ENCODE results near the gene MYCBP2.
"Not testable (repeated sequence)": the region's sequence is repeated elsewhere in the genome, so short reads cannot be mapped to it uniquely, and the experiment has no call there.

The MYCBP2 gene

DNA sequence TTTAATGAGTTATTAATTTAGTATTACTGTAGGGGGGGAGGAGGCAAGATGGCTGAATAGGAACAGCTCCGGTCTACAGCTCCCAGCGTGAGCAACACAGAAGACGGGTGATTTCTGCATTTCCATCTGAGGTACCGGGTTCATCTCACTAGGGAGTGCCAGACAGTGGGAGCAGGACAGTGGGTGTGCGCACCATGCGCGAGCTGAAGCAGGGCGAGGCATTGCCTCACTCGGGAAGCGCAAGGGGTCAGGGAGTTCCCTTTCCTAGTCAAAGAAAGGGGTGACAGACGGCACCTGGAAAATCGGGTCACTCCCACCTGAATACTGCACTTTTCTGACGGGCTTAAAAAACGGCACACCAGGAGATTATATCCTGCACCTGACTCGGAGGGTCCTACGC, 127.9 kb downstream of the MYCBP2 start:
- DNase-seq (ENCODE audit: low read depth), result not testable (repeated sequence)

DNA sequence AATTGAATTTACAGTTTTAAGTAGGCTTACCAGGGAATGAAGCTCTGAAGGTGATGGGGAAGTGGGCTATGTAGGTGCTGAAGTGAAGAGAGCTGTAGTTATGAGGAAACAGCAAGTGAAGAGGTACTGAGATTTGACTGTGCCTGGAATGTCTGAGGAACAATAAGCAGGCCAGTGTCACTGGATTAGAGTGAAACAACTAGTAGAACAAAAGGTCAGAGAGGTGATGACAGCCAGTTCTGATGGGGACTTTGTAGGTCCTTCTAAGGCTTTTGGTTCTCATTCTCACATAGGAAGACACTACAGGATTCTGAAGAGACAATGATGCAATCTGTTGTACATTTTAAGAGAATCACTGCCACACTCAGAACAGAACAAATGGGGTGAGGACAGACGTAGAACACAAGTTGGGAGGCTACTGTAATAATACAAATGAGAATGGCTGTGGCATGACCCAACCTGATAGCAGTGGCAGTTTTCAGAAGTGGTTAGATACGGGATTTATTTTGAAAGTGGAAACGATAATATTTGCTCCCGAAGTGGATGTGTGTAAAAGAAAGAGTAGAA, 130.8 kb downstream of the MYCBP2 start:
- DNase-seq (ENCODE audit: low read depth), result no peak

DNA sequence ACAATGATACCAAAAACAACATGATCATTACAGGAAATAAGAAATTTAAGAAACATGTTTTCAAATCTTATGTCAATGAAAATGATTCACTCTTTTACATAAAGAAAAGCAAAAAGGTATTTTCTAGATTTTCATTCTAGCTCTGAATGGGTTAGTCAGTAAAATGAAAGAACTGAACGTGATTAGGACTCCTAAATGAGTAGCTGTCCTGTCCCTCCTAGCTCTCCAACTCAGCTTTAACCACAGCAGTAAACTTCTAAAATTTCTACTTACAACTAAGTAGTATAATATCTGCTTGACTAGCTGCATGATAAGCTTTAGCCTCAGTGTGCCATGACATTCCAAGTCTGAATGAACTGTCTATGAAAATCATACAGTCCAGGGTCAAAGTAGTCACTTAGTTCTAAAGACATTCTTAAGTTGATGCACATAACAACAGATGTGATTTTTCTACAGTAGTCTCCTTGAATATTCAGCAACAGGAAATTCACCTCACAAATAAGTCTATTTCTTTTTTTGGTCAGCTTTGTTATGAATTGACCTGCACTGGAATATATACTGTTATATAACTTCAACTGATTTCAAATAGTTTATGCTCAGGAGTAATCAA, 136.4 kb downstream of the MYCBP2 start:
- DNase-seq (ENCODE audit: low read depth), result no peak

DNA sequence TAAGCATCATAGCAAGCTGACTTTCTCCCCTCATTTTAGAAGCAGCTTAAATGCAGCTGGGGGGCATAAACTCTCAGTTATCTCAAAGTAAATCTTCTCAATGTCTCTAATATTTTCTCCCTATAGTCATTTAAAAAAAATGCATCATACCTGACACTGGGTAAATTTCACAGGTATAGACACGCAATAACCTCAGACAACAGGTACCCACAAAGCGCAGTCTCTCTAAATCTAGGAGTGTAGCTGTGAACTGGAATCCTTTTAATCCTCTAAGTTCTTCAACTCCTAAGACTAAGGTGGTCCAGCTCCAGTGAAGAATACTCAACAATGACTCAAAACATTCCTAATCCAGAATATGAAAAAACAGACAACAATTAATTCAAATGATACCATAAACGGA, 141.2 kb downstream of the MYCBP2 start:
- DNase-seq (ENCODE audit: low read depth), result no peak

DNA sequence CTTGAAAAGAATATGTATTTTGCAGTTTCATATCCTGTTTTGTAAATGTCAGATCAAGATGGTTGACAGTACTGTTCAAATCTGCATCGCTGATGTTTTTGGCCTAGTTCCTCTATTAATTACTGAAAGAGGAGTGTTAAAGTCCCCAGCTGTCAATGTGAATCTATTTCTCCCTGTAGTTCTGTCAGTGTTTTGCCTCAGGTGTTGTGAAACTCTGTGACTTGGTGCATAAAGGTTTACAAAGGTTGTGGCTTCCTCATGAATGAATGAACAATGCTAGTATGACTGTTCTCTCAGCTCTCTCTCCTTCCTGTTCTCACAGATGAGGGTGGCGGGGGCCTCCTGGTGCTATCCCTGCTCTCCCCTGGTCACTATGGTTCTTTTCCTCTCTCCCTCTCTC, 142.4 kb downstream of the MYCBP2 start:
- DNase-seq (ENCODE audit: low read depth), result no peak

DNA sequence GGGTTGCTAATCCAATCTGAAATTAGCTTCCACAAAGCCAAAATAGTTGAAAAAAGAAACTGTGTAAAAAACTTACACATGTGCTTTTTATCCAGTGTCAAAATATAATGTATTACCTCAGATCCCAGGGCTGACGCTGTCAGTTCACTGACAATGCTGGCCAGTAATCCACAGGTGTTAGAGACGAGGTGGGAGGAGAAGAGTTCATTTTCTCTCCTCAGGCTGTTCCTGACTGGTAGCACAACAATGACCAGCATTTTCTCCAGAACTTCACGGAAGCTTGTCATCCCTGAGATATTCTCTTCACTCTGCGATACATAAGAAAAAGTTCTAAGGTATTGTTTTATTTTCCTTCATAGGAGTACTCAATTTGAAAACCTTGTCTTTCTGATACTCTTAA, 146.9 kb downstream of the MYCBP2 start:
- DNase-seq (ENCODE audit: low read depth), result no peak

DNA sequence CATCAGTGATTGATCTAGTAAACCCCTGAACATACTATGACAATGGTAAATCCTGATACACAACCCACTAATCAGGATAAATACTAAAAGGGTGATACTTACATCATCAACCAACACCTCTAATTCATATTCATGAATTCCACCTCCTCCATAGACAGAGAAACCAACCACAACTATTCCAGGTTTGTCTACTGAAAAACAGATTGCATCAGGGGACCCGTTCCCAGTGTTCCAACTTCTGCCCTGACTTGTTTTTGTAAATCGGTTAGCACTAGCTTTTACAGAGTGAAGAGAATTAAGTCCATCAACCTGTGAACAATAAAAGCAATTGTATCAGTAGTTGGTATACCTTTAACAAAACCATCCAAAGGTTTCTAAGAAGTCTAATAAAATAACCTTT, 149.2 kb downstream of the MYCBP2 start:
- no peak for DNase-seq (ENCODE audit: low read depth)

DNA sequence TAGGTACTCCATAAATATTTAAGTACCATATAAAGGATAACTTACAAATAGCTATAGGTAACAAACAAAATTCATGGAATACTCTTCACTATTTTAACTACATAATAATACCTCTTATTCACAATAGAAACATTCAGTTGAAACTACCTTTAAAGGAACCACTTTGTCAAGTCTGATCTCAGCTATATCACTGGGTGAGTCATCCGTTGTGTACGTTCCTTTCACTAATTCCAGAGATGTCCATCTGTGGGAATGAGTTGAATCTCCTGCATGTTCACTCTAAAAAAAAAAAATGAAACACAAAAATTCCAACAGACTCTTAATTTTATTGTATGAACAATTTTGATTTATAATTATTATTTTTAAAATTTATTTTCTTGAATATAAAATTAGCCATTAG, 150.5 kb downstream of the MYCBP2 start:
- no peak for DNase-seq (ENCODE audit: low read depth)

DNA sequence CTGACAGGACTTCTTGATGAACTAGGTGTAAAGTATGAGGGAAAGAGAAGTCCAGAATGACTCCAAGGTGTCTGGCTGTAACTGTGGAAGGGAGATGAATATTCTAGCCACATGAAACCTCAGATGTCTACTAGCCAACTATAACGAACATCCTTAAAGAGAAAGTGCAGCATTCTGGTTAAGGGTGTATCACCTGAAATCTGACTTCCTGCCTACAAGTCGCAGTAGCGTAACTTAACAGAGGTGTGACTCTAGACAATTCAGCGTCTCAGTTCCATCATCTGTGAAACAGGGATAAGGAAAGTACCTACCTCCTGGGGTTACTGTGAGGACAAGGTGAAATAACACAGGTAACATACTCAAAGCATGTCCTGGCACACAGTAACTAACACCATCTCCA, 154.2 kb downstream of the MYCBP2 start:
- DNase-seq (ENCODE audit: low read depth), result no peak

DNA sequence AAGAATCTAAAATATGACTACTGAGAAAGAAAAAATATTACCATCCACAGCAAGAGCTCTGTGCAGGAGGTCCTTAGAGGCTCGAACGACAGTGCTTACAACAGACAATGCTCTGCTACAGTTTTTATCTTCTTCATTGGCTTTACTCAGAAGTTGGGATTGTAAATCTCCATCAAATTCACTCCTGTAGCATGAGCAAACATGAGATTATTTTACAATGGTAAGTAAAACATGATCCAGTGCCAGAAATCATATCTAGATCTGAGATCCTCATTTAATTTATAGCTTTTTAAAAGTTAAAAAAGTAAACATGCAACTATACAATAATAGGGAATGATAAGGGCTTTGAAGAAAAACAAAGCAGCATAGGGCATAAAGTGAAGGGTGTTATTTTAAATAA, 155.4 kb downstream of the MYCBP2 start:
- no peak for DNase-seq (ENCODE audit: low read depth)

DNA sequence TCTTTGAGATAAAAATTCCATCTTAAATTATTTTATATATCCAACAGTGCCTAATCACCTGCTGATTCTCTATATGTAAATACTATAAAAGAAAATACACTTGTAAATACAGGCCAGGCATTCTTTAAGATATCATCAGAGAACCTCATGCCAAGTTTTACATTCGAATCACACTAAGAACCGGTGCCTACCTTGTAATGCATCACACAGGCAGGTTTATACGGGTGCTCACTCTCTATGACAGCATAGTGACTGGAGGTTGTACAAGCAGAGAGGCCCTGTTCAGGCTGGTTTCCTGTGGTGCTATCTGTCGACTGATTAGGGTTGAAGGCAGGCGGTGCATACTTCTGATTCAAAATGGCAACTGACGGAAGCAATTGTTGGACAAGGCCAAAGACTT, 158.7 kb downstream of the MYCBP2 start:
- DNase-seq (ENCODE audit: low read depth), result no peak

DNA sequence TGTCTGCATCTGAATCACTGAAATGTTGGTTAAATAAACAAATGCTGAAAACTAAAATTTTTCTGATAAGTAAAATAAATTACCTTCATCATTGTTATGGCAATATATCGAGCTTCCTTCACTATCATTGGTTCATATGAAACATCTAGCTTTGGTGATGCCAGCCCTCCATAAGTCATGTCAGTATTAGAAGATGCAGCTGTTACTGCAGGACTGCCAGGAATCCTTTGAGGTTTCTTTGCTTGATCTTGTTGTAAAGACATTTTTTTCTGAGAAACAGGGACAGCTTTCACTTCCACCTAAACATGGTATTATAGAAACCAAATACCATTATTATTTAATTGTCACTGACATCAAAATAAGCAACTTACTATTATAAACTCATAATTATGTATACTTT, 176.2 kb downstream of the MYCBP2 start:
- no peak for DNase-seq (ENCODE audit: low read depth)

DNA sequence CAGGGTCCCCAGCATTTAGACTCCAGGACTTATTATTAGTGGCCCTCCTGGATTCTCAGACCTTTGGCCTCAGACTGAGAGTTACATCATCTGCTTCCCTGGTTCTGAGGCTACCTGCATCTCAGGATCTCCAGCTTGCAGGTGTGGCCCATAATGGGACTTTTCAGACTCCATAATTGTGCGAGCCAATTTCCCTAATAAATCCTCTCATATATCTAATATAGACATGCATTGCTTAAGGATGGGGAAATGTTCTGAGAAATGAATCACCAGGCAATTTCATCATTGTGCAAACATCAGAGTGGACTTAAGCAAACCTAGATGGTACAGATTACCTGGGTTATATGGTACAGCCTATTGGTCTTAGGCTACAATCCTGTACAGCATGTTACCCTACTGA, 183.5 kb downstream of the MYCBP2 start:
- no peak for DNase-seq (ENCODE audit: low read depth)

DNA sequence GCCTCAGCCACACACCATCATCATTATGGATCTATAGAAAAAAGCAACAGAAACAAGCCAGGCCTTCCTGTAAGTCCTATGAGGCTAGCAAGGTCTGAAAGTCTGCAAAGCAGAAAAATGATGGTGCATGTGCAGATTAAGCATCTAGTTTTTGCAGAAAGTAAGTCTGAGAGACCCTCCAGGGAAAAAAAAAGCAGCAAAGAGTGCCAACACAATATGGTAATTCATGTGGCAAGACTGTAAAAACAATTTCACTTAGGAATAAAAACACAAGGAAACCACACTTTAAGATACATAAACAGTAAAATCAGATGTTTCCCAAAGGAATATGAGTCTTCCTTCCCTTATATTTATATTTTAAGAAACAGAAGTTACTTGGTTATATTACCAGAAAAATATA, 187.6 kb downstream of the MYCBP2 start:
- no peak for DNase-seq (ENCODE audit: low read depth)

DNA sequence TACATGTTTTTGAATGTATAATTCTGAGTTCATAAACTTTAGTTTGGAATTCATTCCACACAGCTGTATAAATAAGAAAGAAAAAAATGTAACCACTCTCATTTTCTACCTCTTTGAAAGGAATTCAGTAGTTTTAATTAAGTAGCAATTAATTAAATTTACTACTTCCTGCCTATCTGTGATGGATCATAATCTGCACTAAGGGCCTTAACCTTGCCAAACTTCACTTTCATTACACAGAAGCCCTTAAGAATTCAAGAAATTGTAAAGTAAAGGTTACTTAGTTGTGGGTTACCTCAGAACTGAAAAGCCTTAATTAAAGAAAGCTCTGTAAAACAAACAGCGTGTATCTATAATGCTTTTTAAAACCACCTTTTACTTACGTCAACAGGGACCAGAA, 188.1 kb downstream of the MYCBP2 start:
- DNase-seq (ENCODE audit: low read depth), result no peak

DNA sequence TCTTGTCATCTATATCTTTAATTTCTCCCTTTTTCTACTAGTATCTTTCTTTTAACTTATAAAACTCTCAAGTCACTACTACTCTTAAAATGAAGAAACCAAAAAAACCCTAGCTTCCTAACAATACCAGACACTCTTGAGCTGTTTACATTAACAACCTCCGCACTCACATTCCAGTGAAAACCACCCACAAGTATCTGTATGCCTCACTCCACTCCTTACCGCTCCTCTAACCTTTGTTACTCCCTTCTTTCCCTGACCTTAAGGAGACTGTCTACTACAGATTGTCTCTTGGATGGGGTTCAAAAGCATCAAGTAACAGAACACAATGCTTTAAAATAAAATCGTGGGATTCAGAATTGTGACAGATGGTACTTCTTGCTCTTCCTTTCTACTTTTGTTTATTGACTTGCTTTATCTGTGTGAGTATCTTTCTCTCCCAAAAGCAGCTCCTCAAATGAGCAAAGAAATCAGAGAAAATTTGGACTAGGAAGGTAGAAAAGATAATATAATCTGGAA, 189.9 kb downstream of the MYCBP2 start:
- no peak for DNase-seq (ENCODE audit: low read depth)

DNA sequence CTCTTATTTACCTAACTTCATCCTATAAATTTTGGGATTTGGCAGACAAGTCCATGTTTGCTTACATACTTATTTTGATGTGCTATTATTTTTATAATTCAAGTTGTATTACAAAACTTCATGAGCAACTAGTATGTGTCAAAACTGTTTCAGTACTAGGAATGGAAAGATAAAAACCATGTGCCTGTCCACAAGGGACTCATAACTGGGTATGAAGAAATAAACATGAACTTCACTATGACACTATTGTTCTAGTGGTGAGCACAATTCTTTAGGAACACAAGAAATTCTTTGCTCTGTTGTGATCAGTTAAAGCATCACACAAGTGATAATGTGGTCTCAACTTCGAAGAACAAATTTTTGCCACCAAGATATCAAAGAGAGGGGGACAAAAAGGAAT, 202.5 kb downstream of the MYCBP2 start:
- DNase-seq (ENCODE audit: low read depth), result no peak

DNA sequence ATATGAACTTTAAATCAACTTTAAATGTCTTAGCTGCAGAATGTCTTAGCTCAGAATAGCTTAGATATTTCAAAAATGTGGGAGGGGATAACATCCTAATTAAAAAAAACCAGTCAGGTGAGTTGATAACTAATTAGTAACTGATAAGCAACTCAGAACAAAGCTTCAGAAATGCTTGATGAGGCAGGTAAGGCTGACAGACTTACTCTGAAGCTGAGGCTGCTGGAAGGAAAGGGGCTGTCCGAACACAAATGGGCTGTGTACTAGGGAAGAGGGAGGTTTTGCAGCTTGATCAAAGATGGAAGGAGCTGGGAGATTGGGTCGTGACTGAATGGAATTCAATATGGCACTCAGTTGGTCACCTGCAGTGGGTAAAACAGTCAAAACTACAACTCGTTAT, 208.8 kb downstream of the MYCBP2 start:
- DNase-seq (ENCODE audit: low read depth), result no peak

DNA sequence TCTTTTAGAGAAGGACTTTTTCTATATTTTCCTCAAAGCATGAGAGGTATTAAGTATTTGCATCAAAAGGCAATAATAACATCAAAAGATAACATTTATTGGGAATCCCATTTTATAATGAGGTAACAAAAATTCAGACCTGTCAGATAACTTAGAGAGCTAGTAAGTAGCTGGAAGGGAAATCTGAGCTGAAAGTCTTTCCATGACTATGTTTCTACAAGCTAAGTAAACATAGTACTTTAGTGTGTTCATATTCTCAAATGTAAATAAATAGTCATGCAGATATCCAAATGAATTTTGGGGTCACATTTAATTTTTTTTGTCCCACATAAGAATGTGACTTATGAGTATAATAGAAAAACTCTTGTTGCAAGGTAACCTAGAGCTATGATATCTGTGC, 212.6 kb downstream of the MYCBP2 start:
- DNase-seq (ENCODE audit: low read depth), result no peak

DNA sequence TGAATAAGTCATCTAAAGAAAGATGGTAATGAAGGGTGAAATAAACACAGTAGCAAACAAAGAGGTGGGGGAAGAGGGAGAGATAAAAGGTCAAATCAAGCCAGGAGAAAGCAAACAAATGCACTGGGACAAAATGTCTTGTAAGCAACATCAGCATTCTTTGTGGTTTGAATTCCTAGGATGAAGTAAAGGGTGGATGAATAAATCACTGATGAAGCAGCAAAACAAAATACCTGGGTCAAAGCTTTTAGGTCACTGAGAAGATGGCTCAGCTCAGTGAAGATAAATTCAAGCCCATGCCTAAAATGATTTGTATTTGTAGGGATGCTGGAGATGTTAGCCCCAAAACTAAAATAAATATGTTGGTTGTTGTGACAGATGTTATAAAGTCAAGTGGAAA, 213.4 kb downstream of the MYCBP2 start:
- DNase-seq (ENCODE audit: low read depth), result no peak

DNA sequence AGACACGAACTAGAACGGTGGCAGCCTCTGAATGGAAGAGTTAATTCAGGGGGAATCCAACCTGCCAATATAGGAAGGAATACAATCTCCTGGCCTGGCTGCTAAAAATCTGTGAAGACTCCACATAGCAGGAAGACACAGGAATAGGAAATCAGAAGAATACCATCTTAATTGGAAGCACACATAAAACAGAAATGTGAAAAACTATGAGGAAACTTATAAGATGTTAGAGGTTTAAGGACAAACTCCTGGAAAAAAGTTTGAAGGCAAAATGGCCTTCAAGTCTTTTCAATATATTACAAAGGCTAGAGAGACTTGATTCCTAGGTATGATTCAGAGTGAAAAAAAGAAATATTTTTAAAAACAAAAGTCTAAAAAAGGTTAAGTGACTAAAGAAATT, 221.8 kb downstream of the MYCBP2 start:
- DNase-seq (ENCODE audit: low read depth), result no peak

DNA sequence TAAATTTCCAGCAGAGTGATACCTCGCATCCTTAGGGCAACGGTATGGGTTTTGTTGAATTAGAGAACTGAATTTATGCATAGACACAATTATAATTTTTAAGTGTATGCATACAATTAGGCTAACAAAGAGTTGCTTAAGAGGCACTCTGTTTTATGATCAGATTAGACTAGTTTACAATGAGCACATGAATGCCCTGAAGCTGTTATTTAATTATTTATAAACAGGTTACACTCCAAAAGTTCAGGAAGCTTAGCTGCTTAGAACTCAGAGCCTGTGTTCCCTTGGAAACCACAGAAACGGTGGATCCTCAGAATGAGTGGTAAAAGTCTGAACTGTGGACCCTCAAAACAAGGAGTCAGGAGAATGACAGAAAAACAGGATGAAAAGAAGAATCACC, 227.5 kb downstream of the MYCBP2 start:
- no peak for DNase-seq (ENCODE audit: low read depth)

DNA sequence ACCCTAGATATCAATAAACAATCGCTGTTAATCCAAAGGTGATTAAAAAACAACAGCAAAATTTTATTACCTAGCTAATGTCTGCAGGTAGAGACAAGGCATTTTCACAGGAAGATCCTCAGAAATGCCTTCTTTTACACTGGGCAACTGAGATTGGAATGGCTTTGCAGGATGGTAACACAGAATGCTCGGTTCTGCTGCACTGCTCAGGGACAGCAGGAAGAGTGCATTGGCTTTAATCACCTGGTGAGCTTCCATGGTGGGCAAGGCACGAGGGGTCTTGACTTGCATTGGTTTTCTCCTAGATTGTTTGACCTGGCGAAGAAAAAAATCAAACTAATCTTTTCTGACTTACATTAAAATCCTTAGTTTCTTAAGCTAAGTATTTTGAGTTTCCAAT, 231.6 kb downstream of the MYCBP2 start:
- DNase-seq (ENCODE audit: low read depth), result no peak

DNA sequence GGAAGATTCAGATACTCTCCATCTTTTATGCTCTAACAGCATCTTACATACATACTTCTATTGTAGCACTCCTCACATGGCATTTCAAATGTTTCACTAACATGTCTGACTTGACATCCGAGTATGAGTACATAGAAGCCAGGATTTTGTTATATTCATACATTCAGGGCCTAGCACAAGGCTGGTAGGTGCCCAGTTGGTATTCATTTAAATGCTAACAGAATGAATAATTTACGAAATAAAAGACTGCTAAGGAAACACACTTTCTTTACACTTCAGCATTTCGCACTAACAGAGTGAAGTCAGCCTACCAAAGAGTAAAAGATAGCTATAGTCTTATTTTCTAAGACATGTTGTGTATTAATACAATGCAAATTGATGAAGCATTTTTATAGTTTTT, 232.1 kb downstream of the MYCBP2 start:
- DNase-seq (ENCODE audit: low read depth), result no peak

Data from stimulated activated CD8-positive, alpha-beta memory T cell treated with anti-CD3 and anti-CD28 coated beads, Interleukin-12 subunit alpha, Interleukin-12 subunit beta, amount 100 ng/mL, for 4 hours (primary cell).